Astrocyte (in vitro differentiated cells and primary cell): ENCODE data around the gene PADI2.

ENCODE experiments used
- CTCF ChIP-seq: IDR thresholded peaks from 2 replicates; pipeline ENCODE4 v1.5.1; 2011; ENCODE audit warnings: low read depth, mild to moderate bottlenecking, inconsistent platforms, low read length, moderate library complexity; ENCODE audit not compliant: insufficient read depth
- EZH2 ChIP-seq: IDR thresholded peaks from 2 replicates; pipeline ENCODE4 v1.6.1; 2012; ENCODE audit warnings: mild to moderate bottlenecking, low read length, inconsistent platforms; ENCODE audit not compliant: insufficient read depth

GRCh38 chr1:17143760-17144159 lies 24.5 kb upstream of the PADI2 start:
- TF ChIP-seq CTCF (no peak), EZH2 (no peak)
